Right lobe of liver (tissue), 4 donors: ENCODE data around the gene RAX.

ENCODE experiments used
- CTCF ChIP-seq, 4 donors: fragments of 200-600 bp in 3 of 4; fragments of 450-650 bp in 1 of 4; IDR thresholded peaks; one replicate each; pipeline versions ENCODE4 v1.5.1 to v1.8.0; 2016 to 2022; ENCODE audit warnings: antibody characterized with exemption in 4 of 4, mild to moderate bottlenecking in 2 of 4
- POLR2A ChIP-seq: fragments of 450-650 bp; IDR thresholded peaks from one replicate; pipeline ENCODE4 v1.6.1; 2017; ENCODE audit warnings: antibody characterized with exemption, mild to moderate bottlenecking
- donor health status: DM: no; HTN: no; CAD: no.
- donor health status: DM: no; HTN: no; CAD: no.
- donor health status: DM: no; HTN: yes; CAD: no.

DNA sequence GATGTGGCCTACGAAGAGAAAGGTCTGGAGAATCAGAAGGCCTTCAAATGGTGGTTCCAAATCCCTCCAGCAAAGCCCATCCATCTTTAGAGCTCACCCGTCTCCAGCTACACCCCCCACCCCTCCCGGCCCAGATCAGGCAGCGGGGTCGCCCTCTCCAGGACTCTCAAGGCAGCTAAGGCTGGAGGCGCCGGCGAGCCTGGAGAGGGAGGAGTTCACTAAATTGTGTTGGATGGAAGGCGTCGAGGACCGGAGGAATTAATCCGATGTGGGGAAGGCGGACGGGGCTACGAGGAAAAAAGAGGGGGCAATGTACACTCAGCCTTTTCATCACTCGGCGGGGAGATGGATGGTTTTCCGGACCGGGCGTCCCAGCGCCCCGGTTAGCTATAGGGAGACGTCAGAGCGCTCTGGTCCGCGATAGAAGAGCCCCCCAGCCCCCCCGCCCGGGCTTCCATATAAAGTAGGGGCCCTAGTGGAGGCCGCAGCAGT lies 53.5 kb downstream of the RAX start, which contains the start of gene GRP:
- TF ChIP-seq POLR2A (no peak), CTCF (IDR thresholded peaks at IDR 0.05) (no peak)
